Measurements from ENCODE around the gene KIF5B.
"Not testable (repeated sequence)": the region's sequence is repeated elsewhere in the genome, so short reads cannot be mapped to it uniquely, and the experiment has no call there.

- TF ChIP-seq EP300 (IDR thresholded peaks at IDR 0.05), result not testable (repeated sequence)
- TF ChIP-seq, protein P1, sequence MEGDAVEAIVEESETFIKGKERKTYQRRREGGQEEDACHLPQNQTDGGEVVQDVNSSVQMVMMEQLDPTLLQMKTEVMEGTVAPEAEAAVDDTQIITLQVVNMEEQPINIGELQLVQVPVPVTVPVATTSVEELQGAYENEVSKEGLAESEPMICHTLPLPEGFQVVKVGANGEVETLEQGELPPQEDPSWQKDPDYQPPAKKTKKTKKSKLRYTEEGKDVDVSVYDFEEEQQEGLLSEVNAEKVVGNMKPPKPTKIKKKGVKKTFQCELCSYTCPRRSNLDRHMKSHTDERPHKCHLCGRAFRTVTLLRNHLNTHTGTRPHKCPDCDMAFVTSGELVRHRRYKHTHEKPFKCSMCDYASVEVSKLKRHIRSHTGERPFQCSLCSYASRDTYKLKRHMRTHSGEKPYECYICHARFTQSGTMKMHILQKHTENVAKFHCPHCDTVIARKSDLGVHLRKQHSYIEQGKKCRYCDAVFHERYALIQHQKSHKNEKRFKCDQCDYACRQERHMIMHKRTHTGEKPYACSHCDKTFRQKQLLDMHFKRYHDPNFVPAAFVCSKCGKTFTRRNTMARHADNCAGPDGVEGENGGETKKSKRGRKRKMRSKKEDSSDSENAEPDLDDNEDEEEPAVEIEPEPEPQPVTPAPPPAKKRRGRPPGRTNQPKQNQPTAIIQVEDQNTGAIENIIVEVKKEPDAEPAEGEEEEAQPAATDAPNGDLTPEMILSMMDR (IDR thresholded peaks at IDR 0.05), result not testable (repeated sequence)
Observed at GRCh38 chr10:31979071-31979470, 77.2 kb downstream of the KIF5B start.

Measured in sigmoid colon (tissue), 4 donors.